ENCODE results near the gene VPS13D.
"Not testable (repeated sequence)": the region's sequence is repeated elsewhere in the genome, so short reads cannot be mapped to it uniquely, and the experiment has no call there.

VPS13D gene

DNA sequence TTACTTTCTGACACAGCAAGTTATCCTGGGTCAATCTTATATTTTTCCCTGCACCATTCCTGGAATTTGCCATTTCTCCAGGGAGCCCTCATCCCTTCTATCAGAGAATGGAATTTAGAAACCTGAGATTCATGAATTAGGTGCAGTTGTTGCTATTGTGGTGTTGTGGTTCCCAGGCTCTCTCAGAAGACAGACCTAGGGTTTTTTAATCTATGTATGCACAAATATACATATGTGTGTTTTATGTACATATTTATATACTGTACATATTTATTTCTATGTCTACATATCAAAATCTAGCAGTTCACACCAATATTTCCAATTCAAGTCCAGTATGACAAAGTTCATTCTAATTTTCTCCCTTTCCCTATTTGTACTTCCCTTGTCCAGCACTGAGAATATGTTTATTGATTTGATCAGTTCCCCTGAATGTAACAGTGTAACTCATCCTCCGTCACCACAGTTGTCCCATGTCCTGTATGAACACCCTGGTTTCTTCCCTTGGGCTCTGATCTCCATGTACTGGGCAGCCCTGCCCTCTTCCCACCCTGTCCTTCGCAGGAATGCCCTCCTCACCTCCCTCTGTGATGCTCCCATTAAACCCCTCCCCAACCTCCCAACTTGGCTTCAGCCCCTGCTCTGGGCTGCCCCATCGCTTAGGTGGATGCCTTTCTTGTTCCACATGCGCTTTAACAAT, 145.5 kb downstream of the VPS13D start:
- no peak for DNase-seq

DNA sequence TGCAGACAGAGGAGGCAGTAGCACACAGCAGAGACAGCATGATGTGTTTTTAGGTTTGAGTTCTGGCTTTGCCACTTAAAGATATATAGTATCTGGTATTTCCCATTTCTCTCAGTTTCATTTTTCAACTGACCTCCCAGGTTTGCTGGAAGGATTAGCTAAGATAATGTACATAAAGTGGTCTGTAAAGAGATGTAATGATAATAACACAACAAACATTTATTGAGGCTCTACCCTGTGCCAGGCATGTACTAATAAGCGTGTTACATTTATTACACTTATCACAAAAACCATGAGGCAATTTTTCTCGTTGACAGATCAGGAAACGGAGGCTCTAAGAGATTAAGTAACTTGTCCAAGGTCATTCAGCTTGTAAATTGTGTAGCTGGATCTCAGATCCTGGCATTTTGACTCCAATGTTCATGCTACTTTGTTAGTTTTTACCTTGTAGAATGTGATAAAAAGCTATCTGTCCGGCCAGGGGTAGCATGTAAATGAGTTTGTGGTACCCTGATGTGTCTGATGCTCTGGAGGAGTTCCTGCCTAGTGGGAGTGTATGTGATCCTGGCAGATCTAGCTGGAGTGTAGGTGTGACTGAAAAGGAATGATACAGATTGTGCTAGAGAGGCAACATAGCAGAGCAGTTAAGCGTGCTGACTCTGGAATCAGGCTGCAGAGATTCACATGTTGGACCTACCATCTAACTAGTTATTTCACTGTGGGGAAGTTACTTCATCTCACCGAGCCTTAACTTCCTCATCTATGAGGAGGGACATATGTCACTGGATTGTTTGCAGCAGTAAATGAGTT, 146.6 kb downstream of the VPS13D start:
- DNase-seq: no peak

DNA sequence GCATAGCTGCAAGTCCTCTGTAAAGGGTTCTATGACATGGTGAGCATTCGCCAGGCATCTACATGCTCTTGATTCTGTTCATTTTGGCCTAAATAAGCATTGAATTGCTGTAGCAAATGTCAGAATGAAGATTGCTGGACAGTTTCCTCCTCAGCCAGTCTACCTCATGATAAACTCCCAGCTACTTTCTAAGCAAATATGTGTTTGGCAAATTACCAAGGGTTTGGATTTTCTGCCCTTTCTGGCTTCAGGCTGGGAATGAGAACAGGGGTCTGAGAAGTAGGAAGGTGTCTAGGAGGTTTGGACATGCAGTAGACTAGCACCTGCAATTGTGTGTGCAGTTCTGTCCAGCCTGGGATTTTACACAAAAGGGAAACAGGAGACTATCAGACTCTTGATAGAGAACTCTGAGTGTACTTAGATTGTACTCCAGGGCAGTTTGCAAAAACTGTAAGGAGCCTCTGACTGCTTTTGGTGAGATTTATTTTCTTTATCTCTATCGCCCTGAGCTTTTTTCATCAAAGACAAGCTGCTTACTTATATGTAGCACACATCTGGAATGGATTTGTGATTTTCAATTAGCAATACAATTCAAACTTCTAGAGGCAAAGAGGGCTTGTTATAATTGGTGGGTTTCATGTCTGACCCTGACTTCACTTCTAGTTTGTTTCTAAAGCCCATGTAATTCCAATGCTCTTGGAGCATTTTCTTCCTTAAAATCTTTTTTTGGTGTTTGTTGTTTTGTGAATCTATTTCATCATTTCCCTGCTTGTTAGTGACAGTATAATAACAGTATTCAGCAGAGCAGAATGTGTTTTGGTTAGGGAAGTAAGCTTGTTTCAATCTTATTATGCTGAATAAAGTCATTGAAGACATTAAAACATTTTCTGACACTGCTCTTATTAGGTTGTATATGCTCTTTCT, 150.8 kb downstream of the VPS13D start:
- DNase-seq: no peak

DNA sequence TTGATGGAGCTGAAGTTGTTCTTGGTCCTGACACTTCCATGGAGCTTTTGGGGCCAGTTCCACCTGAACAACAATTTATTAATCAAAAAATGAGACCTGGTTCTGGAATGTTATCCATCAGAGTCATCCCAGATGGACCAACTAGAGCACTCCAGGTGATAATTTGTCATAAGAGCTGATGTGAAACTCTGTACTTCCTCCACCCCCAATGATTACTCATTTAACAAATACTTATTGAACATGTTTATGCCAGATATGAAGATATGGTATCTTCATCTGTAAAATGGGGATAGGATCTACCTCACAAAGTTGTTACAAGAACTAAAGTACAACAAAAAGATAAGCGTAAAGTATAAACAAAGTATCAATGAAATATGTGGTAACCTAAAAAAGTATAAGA, 153.2 kb downstream of the VPS13D start:
- no peak for DNase-seq

DNA sequence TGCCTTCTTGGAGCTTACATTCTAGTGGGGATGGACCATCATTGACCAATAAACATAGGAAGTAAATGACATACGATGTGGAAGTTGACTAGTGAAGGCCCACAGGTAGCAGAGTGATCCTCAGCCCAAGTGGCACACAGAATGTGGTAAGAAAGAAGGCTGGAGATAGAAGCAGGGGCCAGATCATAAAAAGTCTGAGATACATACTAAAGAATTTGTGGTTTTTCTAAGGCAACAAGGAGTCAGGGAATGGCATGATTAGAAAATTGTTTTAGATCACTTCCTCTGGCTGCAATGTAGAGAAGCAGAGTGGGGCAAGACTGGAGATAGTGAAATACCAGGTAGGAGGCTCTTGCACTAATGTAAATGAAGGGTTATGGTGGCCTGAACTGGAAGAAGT, 154.0 kb downstream of the VPS13D start:
- DNase-seq: no peak

DNA sequence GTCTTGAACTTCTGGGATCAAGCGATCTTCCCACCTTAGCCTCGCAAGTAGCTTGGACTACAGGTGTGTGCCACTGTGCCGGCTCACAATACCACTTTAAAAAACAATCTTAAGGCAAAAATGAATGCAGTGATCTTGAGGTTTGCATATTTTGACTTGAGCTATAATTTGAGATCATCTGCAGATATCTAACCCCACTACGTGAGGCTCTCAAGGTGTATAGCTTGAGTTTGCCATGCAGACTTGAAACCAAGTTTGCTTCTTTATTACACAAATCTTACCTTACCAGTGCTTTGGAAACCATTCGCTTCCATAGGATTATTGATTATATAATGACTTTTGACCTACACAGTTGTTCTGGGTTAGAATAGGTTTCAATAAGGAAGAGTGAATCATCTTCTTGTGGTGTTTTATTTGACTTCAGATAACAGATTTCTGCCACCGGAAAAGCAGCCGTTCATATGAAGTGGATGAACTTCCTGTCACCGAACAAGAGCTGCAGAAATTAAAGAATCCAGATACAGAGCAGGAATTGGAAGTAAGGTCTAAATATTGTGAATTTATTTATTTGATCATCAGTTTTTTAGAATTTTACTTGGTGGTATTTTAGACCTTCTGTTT, 155.1 kb downstream of the VPS13D start:
- no peak for DNase-seq

DNA sequence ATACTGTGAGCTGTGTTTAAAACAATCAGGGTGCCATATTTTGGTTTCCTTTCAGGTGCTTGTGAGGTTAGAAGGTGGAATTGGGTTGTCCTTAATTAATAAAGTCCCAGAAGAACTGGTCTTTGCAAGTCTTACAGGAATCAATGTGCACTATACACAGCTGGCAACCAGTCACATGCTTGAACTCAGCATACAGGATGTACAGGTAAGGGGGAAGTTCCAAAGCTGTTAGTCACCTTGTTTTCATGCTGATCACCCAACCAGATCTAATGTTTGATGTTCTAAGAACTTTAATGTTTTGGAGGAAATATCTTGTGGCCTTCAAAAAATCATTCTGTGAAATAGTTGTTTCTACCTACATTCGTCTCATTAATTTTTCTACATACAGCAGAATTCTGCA, 156.3 kb downstream of the VPS13D start:
- DNase-seq: no peak

DNA sequence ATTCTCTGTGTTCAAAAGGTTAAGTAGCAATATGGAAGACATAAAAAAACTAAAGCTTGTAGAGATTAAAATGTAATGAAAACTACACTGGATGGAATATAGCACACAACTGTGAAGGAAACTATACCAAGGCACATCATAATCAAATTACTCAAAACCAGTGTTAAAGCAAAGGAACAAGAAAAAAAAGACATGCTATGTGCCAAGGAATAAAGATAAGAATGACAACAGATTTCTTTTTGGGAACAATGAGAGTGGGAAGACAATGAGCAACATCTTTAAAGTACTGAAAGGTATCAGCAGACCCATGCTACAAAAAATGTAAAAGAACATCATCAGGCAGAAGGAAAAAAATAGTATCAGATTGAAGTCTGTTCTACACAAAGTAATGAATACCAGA, 157.8 kb downstream of the VPS13D start:
- no peak for DNase-seq

DNA sequence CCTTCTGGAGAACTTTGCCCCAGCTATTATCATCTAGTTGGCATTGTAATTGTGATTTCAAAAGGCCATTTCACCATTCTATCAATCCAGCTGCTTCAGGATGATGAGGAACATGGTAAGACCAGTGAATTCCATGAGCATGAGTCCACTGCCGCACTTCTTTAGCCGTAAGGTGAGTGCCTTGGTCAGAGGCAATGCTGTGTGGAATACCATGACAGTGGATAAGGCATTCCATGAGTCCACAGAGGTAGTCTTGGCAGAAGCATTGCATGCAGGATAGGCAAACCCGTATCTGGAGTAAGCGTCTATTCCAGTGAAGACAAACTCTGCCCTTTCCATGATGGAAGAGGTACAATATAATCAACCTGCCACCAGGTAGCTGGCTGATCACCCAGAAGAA, 160.5 kb downstream of the VPS13D start:
- not testable (repeated sequence) for DNase-seq

DNA sequence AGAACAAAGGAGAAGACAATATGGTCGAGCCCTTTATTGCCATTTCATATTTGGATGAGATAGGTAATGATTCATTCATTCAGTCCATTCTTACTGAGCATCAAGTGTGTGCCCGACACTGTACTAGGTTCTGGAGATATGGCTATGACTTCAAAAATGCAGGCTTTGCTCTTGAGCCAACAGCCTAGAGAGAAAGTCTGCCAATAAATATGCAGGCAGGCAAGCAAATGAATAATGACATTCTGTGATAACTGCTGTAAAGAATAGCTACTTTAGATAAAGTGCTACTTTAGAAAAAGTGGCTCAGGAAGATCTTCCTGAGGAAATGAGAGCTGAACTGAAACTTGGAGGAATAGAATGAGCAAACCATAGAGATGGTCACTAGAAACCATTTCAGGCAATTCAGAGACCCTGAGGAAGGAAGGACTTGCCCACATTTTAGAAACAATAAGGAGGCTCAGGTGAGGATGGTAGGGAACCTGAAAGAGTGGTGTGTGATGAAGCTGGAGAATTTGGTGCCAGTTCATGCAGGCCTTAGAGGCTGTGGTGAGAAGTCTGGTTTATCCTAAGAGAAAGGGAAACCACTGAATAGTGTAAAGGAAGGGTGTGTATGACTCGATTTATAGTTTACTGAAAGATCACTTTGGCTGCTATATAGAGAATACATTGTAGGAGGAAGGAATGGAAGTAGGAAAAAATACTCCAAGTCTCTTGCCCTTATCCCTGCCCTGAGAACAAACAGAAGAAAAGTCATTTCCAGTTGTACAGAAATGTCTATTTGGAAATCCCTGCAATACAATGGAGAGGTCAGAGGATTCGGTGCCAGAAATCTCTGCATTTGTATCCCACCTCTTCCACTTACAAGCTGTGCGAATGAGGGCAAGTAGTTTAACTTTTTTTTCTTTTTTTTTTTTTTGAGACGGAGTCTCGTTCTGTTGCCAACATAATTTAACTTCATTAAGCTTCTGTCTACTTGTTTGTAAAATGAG, 167.9 kb downstream of the VPS13D start:
- no peak for DNase-seq

DNA sequence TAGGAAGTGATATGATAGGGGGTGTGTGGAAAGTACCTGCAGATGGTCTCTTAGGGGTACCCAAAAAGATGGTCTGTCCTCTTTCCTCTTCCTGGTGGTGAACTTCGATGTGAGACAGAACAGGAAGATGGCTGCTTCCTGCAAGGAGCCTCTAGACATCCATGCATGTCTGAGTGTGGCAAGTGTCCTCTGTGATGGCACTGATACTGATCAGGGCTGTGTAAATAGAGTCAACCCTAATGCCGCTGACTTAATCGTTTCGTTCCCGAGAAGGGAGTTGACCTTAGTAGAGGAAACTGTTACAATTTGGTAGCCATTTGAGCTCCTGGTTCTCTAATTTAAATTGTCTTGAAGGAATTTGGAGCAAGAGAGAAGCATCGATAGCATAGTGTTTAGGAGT, 168.6 kb downstream of the VPS13D start:
- no peak for DNase-seq

DNA sequence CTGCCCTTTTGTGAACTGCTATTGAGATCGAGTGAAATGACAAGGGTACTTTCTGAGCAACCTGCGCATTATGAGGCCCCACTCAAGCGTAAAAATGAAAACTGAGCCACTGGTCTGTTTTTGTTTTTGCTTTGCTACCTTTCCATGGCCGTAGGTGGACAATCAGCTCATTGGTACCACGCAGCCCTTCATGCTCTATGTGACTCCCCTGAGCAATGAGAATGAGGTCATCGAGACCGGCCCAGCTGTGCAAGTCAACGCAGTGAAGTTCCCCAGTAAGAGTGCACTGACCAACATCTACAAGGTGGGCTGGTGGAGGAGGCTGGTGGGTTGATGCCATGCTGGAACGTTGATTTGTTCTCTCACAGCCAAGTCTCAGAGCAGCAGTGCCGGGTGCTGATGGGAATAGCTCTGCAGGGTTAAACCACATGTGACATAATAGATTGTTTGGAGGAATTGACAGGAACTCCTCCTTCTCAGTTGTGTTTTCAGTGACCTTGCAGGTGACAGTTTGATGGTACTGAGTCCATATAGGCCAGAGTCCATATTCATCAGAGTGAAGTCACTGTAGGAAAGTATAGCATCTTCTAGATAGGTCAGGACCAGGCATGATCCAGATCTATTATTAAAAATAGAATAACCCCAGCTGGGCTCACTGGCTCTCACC, 170.3 kb downstream of the VPS13D start:
- DNase-seq: no peak

DNA sequence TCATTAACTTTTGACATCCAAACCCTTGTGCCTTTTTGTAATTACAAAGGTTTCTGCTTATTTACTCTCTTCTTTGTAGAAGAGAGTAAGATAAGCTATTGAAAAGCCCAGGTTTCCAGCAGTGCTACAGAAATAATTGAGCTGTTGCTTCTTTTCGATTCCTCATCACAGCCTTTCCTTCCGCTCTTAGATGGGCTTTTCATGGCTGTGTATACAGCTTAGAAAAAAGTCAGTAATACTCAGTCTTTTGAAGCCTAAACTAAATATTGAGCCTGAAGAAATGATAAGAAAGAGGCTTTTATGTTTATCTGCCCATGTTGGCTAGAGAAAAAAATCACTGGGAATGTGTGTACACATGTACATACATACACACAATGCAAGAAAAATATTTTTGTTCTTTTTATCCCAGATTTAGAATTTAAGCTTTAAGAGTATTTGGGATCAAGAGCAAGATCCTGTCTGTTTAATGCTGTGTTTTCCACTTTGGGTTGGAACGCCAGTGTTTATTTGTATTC, 172.4 kb downstream of the VPS13D start:
- DNase-seq: no peak

DNA sequence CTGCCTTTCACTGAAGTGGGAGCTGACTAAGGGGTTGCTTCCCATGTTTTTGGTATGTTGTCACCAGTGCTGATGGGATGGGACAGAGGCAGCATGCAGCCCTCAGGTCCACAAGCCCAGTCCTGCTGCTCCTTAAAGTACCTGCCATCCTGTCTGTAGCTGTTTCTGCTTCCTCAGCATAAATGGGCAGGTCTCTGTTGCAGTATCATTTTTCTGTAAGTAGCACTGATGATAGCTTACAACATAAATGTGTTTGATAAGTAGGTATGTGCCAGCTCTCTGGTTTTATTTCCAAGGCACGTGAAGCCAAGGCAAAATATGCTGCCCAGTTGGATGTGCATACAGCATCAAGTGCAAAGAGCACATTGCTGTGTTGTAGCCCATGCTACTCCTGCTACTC, 173.0 kb downstream of the VPS13D start:
- no peak for DNase-seq

DNA sequence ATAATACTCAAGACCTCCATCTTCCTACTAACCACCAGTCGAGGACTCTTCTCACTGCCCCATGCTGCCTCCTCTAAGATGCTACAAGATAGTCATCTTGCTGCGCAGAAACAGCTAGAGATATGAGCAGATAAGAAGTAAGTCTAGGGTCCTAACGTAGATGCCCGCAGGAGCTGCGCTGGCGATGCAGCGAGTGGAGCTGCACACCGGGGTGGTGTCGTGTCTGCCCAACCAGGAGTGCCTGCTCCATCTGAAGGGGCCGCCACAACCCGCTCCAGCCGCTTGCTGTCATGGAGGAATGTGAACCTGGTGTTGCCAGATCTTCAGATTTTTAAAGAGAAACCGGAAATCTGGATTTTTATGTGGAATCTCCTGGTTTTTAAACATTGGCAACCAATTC, 175.1 kb downstream of the VPS13D start:
- no peak for DNase-seq

DNA sequence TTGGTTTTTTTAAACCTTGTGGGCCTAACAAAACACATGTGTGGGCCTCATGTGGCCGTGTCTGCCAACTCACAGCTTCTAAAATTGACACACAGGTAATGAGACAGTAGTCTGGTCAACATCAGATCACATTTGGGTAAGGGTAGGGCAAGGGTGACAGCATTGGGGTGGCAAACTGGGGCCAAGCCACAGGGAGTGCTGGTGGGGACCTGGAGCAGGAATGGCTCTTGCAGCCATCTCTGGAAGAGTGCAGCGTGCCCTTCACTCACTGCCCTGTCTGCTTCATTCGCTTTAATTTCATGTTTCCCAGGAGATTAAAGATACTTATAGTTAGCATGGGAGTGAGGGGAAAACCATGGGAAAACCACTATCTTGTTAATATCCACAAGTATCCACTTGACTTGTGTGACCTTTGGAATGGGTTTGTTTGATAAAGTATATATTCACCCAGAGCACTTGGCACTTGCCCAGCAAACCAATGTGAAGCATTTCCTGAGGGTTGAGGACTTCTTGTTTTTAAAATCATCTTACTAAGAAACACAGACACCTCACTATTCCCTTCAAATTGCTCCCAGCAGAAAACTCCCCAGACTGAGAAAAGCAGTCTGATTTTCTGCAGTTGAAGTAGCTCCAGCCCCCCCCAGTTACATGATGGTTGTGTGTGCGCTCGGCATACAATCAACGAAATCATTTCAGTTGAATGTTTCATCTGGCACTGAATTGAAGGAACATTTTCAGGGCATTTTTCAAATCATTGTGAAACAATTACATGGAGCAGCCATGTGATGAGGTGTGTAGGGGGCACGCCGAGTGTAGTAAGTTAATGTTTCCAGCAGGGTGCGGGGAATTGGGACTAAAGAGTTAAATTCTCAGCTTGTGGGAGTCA, 175.7 kb downstream of the VPS13D start:
- DNase-seq: no peak

DNA sequence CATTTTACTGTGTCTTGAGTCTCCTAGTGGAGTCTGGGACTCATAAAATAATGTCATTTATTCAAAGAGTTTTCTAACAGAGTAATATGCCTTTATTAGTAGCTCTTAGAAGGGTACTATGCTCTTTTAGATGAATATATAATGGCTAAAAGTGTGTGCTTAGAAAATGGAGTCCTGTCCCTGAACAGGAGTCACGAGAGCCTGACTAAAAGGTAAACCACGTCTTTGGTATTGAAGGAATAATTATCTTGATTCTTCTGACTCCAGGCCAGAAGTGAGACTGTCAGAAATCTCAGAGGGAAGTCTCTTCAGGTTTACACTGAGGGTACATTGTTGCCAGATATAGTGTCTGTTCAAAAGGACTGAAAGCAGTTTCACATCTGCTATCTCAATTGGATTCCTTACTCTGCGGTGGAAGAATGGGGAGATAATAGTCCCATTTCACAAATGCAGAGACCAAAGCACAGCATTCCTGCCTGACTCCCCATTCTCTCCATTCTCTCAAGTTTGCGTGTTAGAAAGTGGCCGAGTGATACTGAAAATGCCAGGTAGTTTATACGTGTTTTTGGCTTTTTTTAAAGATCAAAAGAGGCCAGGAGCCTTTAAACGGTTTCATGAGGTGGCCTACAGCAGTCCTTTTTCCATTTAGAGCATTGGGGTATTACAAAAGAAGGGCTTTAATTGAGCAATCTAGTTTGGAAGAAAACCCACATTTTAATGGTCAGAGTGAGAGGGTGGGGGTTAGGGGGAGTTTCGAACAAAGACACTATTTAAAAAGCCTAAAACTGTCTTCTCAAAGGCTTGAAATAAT, 176.6 kb downstream of the VPS13D start:
- no peak for DNase-seq

DNA sequence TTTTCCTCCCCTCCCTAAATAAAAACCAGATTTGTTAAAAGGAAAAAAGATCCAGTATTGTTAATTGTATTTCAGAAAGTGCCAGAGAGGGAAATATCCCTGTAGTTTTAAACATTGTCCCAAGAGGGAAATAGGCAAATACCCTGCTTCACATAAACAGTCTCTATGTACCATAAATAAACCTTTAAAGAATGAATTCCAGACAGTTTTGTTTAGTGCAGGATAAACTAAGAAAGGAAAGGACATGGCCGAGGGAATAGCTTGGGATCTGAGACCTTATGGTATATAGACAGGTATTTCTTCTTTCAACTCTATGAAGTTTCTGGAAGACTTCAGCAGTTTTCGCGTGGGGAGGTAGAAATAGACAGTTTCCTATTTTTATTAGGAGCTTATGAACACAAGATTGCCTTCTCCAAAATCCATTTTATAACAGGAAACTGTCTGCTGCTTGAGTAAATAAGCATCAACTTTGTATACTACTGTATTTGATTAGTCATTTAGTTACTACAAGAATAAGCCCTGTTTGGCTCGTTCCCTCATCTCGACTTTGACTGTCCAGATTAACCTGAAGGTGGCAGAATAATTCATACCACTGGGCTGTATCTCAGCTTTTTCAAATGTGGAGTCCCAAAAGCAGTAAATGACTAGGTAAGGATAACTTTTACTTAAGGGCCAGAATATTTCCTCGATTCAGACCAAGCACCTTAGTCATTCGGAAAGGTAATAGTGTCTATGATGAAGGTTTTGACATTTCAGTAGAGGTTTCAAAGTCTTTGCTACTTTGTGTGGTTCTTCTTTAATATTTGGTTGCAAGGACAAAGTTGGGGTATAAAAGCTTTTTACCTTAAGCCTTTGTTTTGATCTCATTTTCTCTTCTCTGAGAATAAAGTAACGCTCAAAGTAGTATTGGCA, 177.5 kb downstream of the VPS13D start:
- no peak for DNase-seq
